EL (cell line): Measurements from ENCODE around the gene NDUFS7.

Experiments
- DNase-seq: peaks from one replicate; pipeline ENCODE4 v3.0.0-alpha.2; 2016

The NDUFS7 gene

DNA sequence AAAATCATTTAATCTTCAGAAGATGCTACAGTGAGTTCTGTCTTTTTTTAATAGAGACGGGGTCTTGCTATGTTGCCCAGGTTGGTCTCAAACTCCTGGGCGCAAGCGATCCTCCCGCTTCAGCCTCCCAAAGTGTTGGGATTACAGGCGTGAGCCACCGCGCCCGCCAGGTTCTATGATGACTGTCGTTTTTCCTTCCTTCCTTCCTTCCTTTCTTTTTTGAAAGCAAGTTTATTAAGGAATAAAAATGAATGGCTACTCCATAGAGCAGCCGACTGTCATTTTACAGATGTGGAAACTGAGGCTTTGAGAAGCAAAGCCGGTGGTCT, 18.1 kb downstream of the NDUFS7 start:
- no peak for DNase-seq

GRCh38 chr19:1402411-1403070, 18.8 kb downstream of the NDUFS7 start:
- no peak for DNase-seq

DNA sequence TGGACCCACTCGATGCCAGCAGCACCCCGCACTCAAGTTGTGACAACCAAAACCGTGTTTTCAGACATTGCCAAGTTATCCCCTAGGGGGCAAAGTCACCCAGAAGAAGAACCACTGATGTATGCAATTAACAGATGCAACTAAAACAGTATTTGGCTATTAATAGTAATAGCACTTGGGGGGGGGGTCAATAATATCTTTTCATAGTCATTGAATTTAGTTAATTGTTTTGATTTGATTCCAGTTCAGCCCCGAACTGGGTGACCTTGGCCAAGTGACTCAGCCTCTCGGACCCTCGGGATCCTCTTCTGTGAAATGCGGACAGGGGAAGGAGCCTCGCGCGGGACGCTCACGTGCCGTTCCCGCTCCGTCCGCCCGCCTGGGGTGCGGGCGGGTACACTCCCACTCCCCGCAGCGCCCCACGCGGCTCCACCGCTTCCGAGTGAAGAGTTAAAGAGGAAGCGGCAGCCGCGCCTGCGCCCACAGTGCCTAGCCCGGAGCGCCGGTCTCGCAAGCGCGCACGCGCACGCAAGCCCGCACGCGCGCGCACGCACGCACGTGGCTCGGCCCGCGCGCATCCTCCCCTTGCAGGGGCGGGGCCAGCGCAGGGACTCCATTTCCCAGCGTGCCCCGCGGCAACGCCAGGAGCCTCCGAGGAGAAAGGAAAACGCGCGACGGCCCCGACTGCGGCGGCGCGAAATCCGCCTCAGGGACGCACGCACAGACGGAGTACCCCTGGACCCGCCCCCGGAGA, 23.2 kb downstream of the NDUFS7 start:
- DNase-seq = peak; percentile 99

DNA sequence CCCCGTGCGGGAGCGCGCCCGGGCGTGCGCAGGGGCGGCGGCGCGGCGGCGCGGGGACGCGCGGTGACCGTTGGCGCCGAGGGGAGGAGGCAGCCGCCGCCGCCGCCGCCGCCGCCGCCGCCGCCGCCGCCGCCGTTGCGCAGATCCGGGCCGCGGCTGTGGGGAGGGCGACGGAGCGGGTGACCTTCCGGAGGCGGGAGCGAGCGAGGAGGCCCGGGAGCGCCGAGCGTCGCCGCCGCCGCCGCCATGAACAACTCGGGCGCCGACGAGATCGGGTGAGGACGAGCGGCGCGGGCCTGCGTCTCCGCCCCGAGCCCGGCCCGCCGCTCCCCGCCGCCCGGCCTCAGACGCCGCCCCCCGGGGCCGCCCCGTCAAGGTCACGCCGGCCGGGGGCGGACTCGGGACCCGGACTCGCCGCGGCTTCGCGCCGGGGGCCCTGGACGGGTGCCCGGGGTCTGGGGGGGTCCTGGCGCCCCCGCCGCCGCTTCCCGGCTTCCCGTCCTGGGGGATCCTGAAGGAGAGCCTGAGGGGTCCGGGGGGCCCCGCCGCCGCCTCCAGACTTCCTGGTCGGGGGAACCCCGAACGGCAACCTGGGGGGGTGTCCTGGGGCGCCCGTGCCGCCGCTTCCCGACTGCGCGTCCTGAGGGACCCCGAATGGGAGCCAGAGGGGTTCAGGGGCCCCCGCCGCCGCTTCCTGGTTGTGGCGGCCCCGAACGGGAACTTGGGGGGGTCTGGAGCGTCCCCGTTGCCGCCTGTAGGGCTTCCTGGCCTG, 24.0 kb downstream of the NDUFS7 start, which contains the start of gene DAZAP1:
Gene DAZAP1, plus strand, starts transcription at position 59 of the 772 bp plus-strand sequence. Its CDS starts 188 bp downstream, at position 247.
- peak; percentile 37 for DNase-seq

- DNase-seq = peak; percentile 53
These were observed 24.8 kb downstream of the NDUFS7 start for GRCh38 chr19:1408300-1409203.

- DNase-seq = no peak
These were observed 25.7 kb downstream of the NDUFS7 start for GRCh38 chr19:1409204-1410005.

- peak; percentile 64 for DNase-seq
These were observed 26.6 kb downstream of the NDUFS7 start for GRCh38 chr19:1410136-1410786.

DNA sequence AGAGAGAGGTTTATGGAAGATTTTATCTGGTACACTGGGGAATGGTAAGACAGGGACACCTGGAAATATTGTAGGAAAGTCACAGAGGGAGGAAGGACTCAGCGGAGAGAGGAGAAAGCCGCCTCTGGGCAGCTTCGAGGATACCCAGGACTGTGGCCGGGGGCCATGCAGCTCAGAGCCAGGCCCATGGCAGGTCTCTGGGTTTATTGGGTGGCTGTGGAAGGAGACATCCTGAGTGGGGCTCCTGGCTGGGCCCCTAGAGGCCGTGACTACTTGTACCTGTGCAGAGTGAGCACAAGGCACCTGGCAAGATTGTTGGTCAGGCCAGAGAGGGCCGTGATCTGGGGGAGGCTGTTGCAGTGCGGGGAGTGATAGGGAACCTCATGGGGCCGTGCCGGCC, 27.1 kb downstream of the NDUFS7 start:
- DNase-seq = no peak

DNA sequence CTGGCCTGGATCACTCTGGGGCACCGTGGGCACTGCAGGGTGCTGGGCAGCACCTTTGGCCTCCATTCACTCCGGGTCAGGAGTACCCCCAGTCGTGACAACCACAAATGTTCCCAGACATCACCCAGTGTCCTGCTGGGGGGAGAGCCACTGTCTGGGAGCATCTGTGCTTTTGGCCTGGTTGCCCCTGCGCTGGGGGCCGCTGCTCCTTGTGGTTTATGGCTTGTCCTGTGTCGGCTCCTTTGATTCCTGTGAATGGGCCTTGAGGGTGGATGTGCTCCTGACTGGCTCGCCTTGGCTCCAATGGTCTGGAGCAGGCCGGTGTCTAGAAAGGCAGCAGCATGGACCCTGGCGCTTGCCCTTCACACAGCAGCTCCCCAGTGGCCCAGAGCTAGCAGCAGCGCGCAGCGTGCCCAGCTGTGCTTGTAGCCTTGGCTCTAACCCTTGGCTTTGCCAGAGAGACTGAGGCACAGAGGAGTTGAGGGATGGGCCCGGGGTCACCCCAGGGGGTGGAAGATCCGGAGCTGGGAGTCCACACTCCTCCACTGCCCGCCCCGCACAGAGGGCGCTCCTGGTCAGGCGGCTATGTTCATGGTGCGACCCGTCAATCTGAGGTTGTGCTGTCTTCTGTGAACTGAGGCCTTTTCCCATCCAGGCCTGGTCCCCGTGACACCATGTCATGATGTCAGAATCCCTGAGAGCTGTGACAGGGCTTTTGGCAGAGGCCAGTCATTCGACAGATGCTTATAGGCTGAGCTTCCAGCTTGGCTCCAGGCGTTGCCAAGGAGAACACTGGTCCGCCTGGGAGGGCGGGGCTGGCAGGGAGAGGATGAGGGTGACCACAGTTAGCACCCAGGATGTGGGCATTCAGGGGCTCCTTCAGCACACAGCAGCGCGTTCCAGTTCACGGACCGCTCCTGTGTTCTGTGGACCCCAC, 27.8 kb downstream of the NDUFS7 start:
- DNase-seq = peak; percentile 33

DNA sequence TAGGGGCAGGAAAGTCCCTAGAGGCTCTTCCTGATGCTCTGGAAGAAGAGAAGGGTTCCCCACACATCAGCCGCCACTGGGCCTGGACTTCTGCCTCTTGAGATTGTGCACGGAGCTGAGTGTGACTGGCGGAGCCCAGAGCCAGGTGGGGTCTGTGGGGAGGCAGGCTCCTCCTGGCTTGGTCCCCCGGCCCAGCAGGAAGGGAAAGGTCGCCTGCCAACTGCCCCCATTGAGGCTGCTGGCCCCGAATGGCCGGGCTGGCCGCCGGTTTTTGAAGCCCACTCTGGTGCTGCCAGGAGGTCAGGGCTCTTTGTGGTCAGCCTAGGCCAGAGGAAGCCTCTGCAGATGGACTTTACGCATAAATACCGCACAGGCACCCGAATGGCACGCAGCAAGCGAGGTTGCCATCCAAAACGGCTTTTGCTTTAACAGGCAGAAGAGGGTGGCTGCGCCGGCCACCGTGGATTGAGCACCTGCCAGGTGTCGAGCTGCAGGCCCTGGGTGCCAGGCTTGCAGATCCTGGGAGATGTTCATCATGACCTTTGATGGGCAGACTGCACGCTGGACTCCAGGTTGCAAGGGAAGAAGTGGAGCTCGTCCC, 28.7 kb downstream of the NDUFS7 start:
- DNase-seq = no peak

DNA sequence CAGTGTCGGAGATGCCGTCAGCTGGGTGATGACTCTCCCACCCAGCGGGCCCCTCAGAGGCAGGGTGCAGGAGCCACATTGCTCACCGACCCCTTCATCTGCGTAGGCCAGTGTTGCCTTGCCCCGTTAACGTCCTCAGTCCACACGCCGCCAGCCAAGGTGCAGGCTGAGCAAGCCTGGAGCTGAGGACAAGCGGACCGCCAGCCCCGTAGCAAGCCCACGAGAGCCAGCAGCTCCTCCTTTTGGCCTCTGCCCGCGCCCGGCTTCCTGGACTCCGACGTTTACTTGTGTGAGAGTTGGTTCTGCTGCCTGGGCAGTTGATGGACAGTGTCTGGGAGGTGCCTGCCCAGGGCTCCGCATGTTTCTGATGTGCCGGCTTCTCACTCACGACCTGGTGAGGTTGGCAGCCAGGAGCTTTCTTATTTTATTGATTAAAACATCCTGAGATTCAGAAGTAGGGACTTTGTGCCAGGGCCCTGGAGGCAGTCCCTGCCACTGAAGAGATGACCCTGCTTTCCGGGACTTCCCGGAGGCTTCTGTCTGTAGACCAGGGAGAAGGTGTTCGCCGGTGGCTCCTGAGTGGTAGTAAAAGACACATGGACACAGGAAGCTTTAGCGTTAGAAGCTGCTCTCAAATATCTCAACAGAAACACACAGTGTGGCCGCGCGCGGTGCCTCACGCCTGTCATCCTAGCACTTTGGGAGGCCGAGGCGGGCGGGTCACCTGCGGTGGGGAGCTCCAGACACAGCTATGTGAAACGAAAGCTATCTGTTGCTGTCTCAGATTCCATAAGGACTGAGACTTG, 29.5 kb downstream of the NDUFS7 start:
- DNase-seq = no peak

- DNase-seq = no peak
These were observed 32.5 kb downstream of the NDUFS7 start for GRCh38 chr19:1416014-1416841.

- no peak for DNase-seq
These were observed 33.4 kb downstream of the NDUFS7 start for GRCh38 chr19:1417145-1417544.

DNA sequence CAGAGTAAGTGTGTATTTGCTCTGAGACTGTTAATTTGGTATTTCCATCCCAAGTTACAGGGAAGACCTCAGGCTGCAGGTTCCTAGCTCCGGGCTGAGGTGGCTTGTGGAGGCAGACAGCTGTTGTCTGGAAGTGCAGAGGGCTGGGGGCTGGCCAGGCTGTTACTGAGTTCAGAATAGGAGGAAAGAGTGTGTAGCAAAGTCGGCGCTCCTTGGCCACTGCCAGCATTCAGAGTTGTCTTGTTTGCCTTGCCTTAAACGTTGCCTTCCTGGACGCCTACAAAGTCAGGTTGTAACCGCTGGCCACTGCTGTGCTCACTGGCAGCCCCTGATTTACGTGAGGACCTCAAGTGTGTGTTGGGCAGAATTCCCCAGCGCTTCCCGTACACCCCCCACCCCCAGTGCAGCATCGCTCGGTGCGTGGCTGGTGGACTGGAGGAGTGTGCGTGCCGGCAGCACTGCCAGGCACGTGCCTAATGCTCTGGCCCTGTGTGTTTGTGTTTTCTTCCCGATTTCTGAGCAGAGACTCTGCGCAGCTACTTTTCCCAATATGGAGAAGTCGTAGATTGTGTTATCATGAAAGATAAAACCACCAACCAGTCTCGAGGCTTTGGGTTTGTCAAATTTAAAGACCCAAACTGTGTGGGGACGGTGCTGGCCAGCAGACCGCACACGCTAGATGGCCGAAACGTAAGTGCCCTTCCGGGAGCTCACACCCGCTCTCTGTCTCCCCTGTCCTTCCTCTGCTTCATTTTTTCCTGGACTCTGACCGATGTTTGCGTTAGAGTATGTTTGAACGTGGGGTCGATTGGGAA, 34.2 kb downstream of the NDUFS7 start:
- DNase-seq = no peak

DNA sequence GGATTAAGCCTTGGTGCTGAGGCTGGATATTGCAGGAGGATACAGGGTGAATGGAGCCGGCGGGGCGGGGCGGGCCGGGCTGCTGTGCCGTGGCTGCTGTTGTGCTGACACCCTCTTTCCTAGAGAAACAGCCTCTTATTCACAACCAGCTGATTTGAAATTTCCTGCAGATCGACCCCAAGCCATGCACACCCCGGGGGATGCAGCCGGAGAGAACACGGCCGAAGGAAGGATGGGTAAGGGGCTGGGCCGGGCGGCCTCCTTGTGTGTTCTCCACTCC, 34.7 kb downstream of the NDUFS7 start:
- no peak for DNase-seq

DNA sequence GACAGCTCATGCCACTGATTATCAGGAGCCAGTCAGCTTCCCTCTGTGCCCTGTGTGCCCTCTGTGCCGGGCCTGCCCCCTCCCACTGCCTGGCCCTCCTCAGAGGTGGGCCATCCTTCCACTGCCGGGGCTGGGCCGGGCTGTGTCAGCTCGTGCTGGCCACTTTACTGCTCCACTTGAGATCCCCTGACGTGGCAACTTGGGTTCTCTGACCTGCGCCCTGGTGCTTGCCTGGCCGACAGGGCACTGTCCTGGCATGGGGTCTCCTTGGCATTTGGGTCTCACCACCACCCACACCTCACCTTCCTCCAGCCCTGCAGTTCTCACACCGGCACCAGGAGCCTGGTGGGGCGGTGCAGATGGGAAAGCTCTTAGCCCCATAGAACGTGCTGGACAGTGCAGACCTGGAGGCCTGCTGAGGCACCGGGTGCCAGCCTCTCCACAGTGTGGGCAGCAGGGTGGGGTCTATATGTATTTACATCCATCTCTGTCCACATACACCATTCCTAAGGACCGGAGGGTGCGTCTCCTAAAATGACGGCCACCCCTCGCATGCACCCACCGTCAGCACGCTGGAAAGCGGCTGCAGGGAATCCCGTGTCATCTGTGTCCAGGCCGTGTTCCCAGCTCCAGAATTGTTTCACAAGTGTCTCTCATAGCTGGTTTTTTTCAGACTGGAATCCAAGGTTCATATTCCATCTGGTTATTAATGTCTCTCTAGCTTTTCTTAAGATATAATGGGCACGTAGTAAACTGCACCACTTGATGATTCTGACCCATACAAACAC, 35.4 kb downstream of the NDUFS7 start:
- no peak for DNase-seq
